GM18519 (cell line): ENCODE results near the gene RPS15.

ENCODE experiments used
- ATAC-seq: cut with Tn5 transposase; IDR thresholded peaks from one replicate; pipeline ENCODE4 v1.9.1; 2021; ENCODE audit warnings: mild to moderate bottlenecking, moderate library complexity; ENCODE audit not compliant: unreplicated experiment, low FRiP score

Gene RPS15

DNA sequence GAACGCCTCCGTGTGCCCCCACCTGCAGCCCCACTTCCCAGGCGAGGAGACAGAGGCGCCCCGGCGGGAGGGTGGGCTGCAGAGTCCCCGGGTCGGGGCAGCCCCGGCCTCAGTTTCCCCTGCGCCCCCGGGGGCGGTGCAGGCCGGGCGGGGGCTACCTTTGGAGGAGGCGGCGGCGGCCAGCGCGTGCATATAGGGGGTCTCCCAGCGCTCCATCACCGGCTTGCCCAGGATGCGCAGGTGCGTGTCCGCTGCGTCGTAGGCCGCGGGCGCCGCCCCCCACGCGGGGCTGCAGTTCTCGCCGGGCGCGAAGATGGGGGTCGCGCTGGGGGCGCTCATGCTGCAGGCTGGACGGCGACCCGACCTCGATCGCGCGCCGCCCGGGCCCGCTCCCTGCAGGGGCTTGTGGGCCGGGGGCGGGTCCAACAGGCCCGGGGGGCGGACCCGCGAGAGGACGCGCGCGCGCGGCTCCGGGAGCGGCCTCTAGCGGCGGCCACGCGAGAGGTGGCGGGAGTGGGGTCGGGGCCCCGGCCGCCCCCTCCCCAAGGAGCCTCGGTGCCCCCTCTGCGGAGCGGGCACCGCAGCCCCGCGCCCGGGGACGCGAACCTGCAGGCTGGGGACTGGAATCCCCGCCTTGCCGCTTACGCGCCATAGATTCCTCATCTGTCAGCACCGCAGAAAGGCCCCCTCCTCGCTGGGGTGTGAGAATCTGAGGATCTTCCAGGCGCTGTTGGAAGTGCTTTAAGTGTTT lies 36.9 kb upstream of the RPS15 start, which contains the start of gene GAMT:
GAMT (minus strand) TSS at position 405 of the 751 bp plus-strand sequence; CDS start at position 339, 66 bp downstream.
- no peak for ATAC-seq

DNA sequence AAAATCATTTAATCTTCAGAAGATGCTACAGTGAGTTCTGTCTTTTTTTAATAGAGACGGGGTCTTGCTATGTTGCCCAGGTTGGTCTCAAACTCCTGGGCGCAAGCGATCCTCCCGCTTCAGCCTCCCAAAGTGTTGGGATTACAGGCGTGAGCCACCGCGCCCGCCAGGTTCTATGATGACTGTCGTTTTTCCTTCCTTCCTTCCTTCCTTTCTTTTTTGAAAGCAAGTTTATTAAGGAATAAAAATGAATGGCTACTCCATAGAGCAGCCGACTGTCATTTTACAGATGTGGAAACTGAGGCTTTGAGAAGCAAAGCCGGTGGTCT lies 36.3 kb upstream of the RPS15 start:
- ATAC-seq = no peak

DNA sequence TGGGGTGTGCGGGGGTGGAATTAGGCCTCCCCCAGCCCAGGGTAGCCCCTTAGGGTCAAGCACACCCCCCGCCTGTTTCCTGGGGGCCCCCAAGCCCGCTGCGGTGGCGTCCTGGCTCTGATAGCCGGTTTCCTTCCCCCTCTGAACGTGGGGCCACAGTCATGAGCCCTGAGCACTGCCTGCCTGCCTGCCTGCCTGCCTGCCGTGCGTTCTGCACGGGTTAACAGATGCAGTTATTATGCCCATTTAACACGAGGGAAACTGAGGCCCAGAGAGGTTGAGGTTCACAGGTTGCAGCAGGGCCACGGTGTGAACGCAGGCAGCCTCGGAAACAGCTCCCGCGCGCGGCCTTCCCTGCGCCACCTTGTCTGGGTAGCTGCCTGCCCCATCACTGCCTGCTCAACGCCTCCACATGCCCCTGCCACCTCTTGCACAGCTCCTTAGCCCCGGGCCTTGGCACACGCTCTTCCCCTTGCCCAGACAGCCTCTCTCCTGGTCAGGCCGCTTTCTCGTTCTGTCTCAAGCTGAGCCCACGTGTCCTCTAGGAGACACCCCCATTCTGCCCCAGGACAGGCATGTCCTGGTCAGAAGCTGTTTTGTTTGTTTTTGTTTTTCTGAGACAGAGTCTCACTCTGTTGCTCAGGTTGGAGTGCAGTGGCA lies 35.7 kb upstream of the RPS15 start:
- ATAC-seq = no peak

DNA sequence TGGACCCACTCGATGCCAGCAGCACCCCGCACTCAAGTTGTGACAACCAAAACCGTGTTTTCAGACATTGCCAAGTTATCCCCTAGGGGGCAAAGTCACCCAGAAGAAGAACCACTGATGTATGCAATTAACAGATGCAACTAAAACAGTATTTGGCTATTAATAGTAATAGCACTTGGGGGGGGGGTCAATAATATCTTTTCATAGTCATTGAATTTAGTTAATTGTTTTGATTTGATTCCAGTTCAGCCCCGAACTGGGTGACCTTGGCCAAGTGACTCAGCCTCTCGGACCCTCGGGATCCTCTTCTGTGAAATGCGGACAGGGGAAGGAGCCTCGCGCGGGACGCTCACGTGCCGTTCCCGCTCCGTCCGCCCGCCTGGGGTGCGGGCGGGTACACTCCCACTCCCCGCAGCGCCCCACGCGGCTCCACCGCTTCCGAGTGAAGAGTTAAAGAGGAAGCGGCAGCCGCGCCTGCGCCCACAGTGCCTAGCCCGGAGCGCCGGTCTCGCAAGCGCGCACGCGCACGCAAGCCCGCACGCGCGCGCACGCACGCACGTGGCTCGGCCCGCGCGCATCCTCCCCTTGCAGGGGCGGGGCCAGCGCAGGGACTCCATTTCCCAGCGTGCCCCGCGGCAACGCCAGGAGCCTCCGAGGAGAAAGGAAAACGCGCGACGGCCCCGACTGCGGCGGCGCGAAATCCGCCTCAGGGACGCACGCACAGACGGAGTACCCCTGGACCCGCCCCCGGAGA lies 31.2 kb upstream of the RPS15 start:
- ATAC-seq = peak; percentile 56

DNA sequence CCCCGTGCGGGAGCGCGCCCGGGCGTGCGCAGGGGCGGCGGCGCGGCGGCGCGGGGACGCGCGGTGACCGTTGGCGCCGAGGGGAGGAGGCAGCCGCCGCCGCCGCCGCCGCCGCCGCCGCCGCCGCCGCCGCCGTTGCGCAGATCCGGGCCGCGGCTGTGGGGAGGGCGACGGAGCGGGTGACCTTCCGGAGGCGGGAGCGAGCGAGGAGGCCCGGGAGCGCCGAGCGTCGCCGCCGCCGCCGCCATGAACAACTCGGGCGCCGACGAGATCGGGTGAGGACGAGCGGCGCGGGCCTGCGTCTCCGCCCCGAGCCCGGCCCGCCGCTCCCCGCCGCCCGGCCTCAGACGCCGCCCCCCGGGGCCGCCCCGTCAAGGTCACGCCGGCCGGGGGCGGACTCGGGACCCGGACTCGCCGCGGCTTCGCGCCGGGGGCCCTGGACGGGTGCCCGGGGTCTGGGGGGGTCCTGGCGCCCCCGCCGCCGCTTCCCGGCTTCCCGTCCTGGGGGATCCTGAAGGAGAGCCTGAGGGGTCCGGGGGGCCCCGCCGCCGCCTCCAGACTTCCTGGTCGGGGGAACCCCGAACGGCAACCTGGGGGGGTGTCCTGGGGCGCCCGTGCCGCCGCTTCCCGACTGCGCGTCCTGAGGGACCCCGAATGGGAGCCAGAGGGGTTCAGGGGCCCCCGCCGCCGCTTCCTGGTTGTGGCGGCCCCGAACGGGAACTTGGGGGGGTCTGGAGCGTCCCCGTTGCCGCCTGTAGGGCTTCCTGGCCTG lies 30.5 kb upstream of the RPS15 start, which contains the start of gene DAZAP1:
DAZAP1 (plus strand) TSS at position 59 of the 772 bp plus-strand sequence; CDS start at position 247, 188 bp downstream.
- no peak for ATAC-seq

DNA sequence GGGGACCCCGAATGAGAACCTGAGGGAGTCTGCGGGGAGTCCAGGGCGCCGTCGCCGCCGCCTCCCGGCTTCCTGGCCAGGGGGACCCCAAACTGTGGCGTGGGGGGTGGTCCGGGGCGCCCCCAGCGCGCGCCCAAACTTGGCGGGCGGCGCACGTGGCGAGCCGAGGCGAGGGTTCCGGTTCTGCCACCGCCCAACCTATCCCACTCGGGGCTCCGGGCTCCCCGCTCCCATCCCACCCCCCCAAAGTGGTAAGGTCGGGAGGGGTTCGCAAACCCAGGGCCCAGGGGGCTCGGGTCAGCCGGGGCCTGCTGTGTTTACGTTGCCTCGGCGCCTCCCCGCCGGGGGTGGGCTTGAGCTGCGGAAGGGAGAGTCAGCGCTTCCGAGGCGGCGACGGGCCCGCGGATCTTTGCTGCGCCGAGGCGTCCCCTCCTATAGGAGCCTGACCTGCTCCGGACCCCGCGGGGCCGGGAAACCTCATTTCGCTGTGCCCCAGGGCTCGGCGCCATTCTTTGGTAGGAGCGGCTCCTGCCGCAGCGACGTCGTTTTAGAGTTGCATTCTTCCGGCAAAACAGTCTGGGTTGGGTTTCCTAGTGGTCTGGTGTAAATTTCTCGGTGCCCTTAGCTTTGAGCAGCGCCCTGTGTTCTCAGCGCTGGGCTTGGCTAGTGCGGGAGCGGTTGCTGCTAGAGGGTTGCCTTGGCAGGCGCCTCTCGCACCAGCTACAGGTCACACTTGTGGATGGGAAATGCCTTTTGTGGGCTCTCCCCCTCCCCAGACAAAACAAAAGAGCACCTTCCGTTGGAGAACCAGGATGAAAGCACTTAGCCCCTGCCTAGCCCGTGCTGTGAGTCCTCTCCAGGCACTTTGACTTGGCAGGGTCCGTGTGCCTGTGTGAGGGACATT lies 29.6 kb upstream of the RPS15 start:
- no peak for ATAC-seq

DNA sequence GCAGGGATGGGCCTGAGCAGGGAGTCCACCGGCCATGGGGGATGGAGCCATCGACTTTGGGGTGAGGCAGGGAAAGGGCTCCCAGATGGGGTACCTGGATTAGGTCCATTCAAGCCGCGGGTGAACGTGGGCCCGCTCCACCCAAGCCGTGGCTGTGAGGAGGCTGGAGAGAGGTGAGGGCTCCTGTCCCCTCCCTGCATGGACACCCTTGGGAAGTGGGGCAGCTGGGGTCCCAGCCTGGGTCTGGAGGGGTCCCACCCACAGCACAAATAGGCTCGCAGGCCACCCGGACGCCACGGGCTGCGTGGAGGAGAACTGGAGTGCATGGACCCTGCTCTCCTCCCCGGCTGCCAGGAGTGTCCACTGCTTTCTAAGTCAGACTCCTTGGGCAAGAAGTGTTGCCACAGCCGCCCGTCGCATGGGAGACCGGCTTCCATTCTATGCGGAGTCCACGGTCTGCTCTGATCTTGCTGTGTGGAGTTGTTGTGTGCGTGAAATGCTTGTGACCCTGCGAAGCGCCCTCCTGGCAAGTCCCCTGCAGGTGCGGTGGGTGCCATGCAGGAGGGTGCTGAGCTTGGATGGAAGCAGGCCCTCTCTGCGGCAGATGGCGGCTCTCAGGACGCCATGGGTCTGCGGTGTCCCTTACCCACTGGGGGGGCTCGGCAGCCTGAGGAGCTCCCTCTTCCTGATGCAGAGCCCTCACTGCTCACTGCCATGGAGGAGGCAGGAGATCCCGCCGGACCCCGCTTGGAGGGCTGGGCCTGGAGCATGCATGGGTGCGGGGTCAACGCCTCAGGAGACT lies 28.8 kb upstream of the RPS15 start:
- no peak for ATAC-seq

DNA sequence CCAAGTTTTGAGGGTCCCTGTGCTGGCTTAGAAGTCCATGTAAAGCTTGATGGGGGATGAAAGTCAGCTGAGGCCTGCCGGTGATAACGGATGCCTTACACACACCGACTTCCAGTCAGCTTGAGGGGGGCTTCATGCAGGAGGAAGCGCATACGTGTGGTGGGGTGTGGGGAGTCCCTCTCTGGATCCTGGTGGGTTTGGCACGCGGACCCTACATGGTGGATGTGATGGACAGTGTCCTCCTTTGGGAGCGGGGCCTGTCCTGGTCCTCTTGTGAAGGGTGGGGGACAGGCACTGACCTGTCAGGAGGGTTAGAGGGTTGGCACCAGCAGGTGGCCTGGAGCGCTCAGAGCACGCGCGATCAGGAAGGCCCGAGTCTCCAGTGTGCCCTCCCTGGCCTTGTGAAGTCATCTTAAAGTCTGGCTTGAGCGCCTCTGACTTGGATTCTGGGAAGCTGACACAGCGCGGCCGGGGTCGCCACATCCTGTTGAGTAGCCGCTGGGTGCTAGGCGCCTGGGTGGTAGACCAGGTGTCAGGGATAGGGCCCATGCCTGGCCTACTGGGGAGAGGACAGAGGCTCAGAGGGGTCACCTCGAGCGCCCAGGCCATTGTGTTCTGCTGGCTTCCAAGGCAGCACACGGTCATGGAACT lies 27.9 kb upstream of the RPS15 start:
- no peak for ATAC-seq

DNA sequence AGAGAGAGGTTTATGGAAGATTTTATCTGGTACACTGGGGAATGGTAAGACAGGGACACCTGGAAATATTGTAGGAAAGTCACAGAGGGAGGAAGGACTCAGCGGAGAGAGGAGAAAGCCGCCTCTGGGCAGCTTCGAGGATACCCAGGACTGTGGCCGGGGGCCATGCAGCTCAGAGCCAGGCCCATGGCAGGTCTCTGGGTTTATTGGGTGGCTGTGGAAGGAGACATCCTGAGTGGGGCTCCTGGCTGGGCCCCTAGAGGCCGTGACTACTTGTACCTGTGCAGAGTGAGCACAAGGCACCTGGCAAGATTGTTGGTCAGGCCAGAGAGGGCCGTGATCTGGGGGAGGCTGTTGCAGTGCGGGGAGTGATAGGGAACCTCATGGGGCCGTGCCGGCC lies 27.4 kb upstream of the RPS15 start:
- ATAC-seq = no peak

DNA sequence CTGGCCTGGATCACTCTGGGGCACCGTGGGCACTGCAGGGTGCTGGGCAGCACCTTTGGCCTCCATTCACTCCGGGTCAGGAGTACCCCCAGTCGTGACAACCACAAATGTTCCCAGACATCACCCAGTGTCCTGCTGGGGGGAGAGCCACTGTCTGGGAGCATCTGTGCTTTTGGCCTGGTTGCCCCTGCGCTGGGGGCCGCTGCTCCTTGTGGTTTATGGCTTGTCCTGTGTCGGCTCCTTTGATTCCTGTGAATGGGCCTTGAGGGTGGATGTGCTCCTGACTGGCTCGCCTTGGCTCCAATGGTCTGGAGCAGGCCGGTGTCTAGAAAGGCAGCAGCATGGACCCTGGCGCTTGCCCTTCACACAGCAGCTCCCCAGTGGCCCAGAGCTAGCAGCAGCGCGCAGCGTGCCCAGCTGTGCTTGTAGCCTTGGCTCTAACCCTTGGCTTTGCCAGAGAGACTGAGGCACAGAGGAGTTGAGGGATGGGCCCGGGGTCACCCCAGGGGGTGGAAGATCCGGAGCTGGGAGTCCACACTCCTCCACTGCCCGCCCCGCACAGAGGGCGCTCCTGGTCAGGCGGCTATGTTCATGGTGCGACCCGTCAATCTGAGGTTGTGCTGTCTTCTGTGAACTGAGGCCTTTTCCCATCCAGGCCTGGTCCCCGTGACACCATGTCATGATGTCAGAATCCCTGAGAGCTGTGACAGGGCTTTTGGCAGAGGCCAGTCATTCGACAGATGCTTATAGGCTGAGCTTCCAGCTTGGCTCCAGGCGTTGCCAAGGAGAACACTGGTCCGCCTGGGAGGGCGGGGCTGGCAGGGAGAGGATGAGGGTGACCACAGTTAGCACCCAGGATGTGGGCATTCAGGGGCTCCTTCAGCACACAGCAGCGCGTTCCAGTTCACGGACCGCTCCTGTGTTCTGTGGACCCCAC lies 26.7 kb upstream of the RPS15 start:
- no peak for ATAC-seq

DNA sequence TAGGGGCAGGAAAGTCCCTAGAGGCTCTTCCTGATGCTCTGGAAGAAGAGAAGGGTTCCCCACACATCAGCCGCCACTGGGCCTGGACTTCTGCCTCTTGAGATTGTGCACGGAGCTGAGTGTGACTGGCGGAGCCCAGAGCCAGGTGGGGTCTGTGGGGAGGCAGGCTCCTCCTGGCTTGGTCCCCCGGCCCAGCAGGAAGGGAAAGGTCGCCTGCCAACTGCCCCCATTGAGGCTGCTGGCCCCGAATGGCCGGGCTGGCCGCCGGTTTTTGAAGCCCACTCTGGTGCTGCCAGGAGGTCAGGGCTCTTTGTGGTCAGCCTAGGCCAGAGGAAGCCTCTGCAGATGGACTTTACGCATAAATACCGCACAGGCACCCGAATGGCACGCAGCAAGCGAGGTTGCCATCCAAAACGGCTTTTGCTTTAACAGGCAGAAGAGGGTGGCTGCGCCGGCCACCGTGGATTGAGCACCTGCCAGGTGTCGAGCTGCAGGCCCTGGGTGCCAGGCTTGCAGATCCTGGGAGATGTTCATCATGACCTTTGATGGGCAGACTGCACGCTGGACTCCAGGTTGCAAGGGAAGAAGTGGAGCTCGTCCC lies 25.8 kb upstream of the RPS15 start:
- no peak for ATAC-seq

DNA sequence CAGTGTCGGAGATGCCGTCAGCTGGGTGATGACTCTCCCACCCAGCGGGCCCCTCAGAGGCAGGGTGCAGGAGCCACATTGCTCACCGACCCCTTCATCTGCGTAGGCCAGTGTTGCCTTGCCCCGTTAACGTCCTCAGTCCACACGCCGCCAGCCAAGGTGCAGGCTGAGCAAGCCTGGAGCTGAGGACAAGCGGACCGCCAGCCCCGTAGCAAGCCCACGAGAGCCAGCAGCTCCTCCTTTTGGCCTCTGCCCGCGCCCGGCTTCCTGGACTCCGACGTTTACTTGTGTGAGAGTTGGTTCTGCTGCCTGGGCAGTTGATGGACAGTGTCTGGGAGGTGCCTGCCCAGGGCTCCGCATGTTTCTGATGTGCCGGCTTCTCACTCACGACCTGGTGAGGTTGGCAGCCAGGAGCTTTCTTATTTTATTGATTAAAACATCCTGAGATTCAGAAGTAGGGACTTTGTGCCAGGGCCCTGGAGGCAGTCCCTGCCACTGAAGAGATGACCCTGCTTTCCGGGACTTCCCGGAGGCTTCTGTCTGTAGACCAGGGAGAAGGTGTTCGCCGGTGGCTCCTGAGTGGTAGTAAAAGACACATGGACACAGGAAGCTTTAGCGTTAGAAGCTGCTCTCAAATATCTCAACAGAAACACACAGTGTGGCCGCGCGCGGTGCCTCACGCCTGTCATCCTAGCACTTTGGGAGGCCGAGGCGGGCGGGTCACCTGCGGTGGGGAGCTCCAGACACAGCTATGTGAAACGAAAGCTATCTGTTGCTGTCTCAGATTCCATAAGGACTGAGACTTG lies 25.0 kb upstream of the RPS15 start:
- ATAC-seq = no peak

DNA sequence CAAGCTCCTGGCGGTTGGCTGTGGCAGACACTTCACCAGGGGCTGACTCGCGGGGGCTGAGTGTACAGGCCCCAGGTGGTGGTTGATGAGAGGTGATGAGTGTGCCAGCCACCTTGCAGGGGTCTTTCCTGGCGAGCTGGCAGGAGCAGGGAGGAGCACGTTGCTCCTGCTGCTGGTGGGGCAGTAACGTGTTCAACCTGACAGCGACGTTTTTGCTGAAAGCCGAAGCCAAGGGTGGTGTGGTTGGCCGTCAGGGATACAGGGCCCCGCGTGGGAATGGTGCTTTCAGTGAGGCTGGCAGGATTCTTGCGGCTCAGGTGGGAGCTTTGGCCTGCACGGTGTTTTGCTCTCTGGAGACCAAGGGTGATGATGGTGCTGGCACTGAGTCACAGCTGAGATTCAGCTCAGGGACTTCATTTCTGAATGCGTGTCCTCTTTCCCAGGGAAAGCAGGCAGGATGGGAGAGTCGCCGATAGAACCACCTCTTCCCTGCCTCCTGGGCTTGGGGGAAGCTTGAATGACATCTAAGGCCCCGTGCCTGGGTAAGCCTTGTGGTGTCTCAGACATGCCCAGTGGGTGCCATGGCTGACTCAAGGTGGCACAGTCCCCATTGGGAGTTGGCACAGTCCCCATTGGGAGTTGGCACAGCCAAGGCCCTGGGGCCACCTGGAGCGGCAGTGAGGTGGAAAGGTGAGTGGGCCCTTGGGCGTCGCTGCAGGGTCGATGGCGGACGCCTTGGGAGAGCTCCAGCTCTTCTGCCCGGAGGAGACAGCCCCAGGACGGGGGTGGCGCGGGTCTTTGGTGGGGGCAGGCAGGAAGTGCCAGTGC lies 22.0 kb upstream of the RPS15 start:
- no peak for ATAC-seq

DNA sequence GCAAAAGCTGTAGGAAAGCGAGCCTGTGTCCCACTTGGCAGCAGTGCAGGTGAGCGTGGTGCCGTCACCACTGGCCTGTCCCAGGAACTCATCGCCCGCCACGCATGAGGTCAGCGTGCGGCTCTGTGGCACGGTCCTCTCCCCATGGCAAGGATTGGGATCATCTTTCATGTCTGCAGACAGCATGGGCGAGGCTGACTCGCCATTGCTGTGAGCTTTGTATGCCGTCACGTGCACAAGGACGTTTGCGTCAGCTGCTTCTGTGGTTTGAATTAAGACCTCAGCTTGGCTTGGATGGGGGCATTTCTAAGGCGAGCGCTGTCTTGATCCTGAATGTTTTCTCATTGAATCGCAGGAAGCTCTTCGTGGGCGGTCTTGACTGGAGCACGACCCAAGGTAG lies 21.1 kb upstream of the RPS15 start:
- no peak for ATAC-seq
